Mucosa of descending colon (tissue), 3 donors: Measurements from ENCODE around the gene TOP1. TPM values are rescaled to one million over a fixed set of nuclear protein-coding genes. Genes with fewer than 3 reads are reported as not detected.

Experiments
- ATAC-seq: fragments of 200-7000 bp; cut with Tn5 transposase; one replicate; pipeline ENCODE4 v1.9.1; 2020; ENCODE audit warnings: mild to moderate bottlenecking, moderate library complexity
- DNase-seq, 3 donors: peaks; one replicate each; pipeline ENCODE4 v3.0.0-alpha.2; 2020
- H3K36me3 ChIP-seq: fragments of 200-600 bp; one replicate; pipeline ENCODE4 v1.8.0; 2021; ENCODE audit warnings: low read depth, mild to moderate bottlenecking
- H3K4me1 ChIP-seq: fragments of 200-600 bp; one replicate; pipeline ENCODE4 v1.8.0; 2021; ENCODE audit warnings: low read depth, mild to moderate bottlenecking
- H3K4me3 ChIP-seq: fragments of 200-600 bp; one replicate; pipeline ENCODE4 v1.8.0; 2021; ENCODE audit warnings: mild to moderate bottlenecking
- H3K9me3 ChIP-seq: fragments of 200-600 bp; one replicate; pipeline ENCODE4 v1.8.0; 2021; ENCODE audit warnings: mild to moderate bottlenecking
- intact Hi-C, 2 donors: fragments of 100-400 bp; cut with DNase I in 1 of 2; cut with micrococcal nuclease in 1 of 2; formaldehyde crosslinking; loops; one replicate each; pipeline versions ENCODE4 v1.11.0 to v1.11.1; 2022; cut with DNase I, micrococcal nuclease
- total RNA-seq, 3 donors: library from RNA; stranded (reverse); fragmentation: NEBNext Ultra II Directional in 2 of 3; extraction: Animal tissue kit (Norgen Biotek cat#: 25700) in 2 of 3; gene quantifications; one replicate each; pipeline versions ENCODE4 v1.2.1 to v1.2.4, GENCODE V29; 2021 to 2023
- TF ChIP-seq, protein P1 (sequence below): fragments of 200-600 bp; IDR thresholded peaks from one replicate; pipeline ENCODE4 v1.8.0; 2022; ENCODE audit warnings: antibody characterized with exemption, mild to moderate bottlenecking
- donor health status: DM: no; HTN: no; CAD: no; lungs with moderate emphysema.
- donor health status: DM: no; HTN: no; CAD: no.
- donor health status: DM: no; HTN: yes; CAD: no.

Gene TOP1
- total RNA-seq, 3 donors from 2014 or later: 51.8 to 60.0 (median 57.7) TPM

DNA sequence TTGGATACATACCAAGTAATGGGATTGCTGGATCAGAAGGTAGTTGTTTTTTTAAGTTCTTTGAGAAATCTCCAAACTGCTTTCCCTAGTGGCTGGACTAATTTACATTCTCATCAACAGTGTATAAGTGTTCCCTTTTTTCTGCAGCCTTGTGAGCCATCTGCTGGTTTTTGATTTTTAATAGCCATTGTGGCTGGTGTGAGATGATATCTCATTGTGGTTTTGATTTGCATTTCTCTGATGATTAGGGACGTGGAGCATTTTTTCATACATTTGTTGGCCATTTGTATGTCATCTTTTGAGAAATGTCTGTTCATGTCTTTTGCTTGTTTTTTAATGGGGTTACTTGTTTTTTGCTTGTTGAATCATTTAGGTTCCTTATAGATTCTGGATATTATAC lies 34.8 kb downstream of the TOP1 start:
- ATAC-seq (no peak), DNase-seq (no peak)
- Histone ChIP-seq H3K4me3 (no peak overlapping the region), H3K36me3 (no peaks in the 10 kb centered on the region), H3K4me1 (peaks cover 6% of the 10 kb centered on the region), H3K9me3 (no peaks in the 10 kb centered on the region)
- intact Hi-C loops: no loop called here
- TF ChIP-seq, protein P1, sequence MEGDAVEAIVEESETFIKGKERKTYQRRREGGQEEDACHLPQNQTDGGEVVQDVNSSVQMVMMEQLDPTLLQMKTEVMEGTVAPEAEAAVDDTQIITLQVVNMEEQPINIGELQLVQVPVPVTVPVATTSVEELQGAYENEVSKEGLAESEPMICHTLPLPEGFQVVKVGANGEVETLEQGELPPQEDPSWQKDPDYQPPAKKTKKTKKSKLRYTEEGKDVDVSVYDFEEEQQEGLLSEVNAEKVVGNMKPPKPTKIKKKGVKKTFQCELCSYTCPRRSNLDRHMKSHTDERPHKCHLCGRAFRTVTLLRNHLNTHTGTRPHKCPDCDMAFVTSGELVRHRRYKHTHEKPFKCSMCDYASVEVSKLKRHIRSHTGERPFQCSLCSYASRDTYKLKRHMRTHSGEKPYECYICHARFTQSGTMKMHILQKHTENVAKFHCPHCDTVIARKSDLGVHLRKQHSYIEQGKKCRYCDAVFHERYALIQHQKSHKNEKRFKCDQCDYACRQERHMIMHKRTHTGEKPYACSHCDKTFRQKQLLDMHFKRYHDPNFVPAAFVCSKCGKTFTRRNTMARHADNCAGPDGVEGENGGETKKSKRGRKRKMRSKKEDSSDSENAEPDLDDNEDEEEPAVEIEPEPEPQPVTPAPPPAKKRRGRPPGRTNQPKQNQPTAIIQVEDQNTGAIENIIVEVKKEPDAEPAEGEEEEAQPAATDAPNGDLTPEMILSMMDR: no peak

DNA sequence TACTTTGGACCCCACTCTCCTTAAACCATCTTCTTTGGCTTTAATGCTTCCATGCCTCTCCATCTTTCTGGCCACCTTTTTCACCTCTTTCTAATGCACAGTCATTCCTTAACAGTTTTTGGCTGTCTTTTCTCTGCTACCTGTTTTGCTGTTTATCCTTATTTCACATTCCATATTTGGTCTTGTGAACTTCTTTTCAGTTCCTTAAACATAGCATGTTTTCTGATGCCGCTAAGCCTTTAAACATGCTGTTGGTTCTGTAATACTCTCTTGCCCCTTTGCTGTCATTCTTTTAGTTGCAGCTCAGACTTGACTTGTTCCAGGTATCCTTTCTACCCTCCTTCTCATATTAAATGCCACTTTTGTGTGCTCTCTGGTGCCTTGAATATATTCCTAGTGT lies 35.8 kb downstream of the TOP1 start:
- ATAC-seq (no peak), DNase-seq (no peak)
- H3K4me1 ChIP-seq: peaks cover 5% of the 10 kb centered on the region
- H3K36me3 ChIP-seq: no peaks in the 10 kb centered on the region
- H3K9me3 ChIP-seq: no peaks in the 10 kb centered on the region
- H3K4me3 ChIP-seq: no peak overlapping the region
- intact Hi-C loops: no loop called here
- TF ChIP-seq, protein P1: no peak

DNA sequence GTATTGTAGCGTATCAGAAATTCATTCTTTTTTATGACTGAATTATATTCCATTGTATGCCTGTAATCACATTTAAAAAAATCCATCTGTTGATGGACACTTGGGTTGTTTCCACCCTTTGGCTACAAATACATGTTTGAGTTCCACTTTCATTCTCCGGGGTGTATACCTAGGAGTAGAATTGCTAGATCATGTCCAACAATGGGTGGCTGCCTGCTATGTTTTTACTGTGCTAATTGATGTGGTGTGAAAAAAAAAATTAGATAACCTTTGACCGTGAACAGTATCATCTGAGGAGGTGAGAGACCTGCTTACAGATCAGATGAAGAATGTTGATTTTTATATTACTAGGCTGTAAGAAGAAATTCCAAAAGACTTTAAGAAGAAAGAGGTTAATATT lies 37.1 kb downstream of the TOP1 start:
- intact Hi-C loops: no loop called here
- ATAC-seq (peak; percentile 76), DNase-seq (no peak)
- Histone ChIP-seq H3K9me3 (no peaks in the 10 kb centered on the region), H3K4me3 (no peak overlapping the region), H3K36me3 (no peaks in the 10 kb centered on the region), H3K4me1 (peaks cover 5% of the 10 kb centered on the region)
- TF ChIP-seq, protein P1: no peak

DNA sequence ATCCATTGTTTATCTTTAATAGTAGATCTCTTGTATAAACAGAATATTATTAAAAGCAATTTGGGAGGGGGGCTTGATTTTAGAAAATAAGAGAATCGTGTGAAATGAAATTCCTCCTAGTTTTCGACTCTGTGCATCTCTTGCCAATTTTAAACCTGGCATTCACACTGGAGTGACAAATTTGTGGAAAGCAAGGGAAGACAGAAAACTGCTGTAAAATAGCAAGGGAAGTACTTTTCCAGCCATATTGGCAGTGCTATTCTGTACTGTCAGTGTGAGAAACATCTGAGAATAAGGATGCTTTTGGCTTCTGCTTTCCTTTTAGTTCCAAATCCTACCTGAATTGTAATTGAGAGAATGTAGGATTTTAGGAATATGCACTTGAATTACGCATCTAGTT lies 40.2 kb downstream of the TOP1 start:
- TF ChIP-seq, protein P1: no peak
- intact Hi-C loops: no loop called here
- H3K36me3 ChIP-seq: no peaks in the 10 kb centered on the region
- DNase-seq (no peak), ATAC-seq (no peak)
- H3K4me3 ChIP-seq: no peak overlapping the region
- peaks cover 19% of the 10 kb centered on the region for H3K4me1 ChIP-seq
- no peaks in the 10 kb centered on the region for H3K9me3 ChIP-seq

DNA sequence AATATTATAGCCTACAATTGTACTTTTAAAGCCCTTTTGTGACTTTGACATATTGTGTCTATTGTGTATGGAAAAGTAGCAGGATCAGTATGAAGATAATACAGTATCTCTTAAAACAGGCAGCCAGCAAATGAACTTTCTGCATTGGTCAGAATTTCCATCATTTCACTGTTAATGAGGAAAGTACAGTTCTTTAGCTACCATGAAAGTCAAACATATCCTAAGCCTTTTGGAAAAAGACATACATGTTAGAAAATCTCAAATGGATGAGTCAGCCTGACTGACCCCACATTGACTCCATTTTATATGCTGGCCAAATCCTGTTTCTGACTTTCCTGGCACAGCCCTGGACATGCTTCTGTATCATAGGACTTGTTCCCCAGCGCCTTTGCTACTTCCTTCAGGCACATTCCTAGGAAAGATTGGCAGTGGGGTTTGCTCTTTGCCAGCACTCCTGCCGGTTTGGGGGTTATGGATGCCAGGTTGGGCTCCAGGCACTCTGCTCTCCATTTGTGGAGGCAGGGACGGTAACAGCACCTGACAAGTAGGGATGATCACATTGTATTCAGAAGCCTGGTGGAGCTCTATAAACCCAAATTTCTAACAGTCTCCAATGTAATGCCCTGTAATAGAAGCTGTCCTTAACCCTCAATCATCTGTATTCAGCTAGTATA lies 43.7 kb downstream of the TOP1 start:
- intact Hi-C loops: no loop called here
- ATAC-seq: peak; percentile 27
- Histone ChIP-seq H3K9me3 (no peaks in the 10 kb centered on the region), H3K36me3 (no peaks in the 10 kb centered on the region), H3K4me1 (peaks cover 29% of the 10 kb centered on the region), H3K4me3 (no peak overlapping the region)
- TF ChIP-seq, protein P1: no peak
- DNase-seq: no peak

DNA sequence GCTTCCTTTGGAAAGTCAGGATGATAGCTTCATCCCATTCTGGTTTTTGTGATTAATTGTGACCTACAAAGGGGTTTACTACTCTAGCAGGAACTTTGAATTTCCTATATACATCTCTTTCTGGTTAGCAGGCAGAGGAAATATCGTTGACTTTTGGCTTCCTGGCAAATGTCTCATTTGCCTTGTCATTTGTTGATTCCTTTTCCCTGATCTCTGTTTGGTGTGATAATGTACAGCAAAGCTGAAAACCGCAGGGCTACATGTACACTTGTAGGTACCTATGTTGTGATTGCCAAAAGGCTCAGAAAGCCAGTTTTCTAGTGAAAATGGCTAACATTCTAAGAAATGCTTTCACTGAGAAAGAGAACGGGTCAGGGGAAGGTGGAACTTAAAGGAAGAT lies 44.3 kb downstream of the TOP1 start:
- TF ChIP-seq, protein P1: no peak
- Histone ChIP-seq H3K4me1 (peaks cover 29% of the 10 kb centered on the region), H3K4me3 (no peak overlapping the region), H3K9me3 (no peaks in the 10 kb centered on the region), H3K36me3 (no peaks in the 10 kb centered on the region)
- DNase-seq: no peak
- intact Hi-C loops: no loop called here
- no peak for ATAC-seq
